ENCODE measurements around the gene TRIM26.

- peak in 1 of 2 donors; percentile 30 for TF ChIP-seq POLR2A (IDR thresholded peaks at IDR 0.05)
- TF ChIP-seq, protein P1, sequence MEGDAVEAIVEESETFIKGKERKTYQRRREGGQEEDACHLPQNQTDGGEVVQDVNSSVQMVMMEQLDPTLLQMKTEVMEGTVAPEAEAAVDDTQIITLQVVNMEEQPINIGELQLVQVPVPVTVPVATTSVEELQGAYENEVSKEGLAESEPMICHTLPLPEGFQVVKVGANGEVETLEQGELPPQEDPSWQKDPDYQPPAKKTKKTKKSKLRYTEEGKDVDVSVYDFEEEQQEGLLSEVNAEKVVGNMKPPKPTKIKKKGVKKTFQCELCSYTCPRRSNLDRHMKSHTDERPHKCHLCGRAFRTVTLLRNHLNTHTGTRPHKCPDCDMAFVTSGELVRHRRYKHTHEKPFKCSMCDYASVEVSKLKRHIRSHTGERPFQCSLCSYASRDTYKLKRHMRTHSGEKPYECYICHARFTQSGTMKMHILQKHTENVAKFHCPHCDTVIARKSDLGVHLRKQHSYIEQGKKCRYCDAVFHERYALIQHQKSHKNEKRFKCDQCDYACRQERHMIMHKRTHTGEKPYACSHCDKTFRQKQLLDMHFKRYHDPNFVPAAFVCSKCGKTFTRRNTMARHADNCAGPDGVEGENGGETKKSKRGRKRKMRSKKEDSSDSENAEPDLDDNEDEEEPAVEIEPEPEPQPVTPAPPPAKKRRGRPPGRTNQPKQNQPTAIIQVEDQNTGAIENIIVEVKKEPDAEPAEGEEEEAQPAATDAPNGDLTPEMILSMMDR (IDR thresholded peaks at IDR 0.05), result peak in 3 of 4 experiments; percentile 32 to 48 (median 37)
Observed at GRCh38 chr6:30259140-30260035, 46.2 kb upstream of the TRIM26 start.
